Stimulated activated CD4-positive, alpha-beta T cell treated with anti-CD3 and anti-CD28 coated beads, Interleukin-12 subunit alpha, Interleukin-12 subunit beta, amount 100 ng/mL, for 48 hours (primary cell): Measurements from ENCODE around the gene MOCS1.

Experiments used
- DNase-seq, 3 donors: peaks; one replicate each; pipeline ENCODE4 v3.0.0-alpha.2; 2020; ENCODE audit warnings: low read depth in 2 of 3, low spot score in 1 of 3

The MOCS1 gene

GRCh38 chr6:39950125-39950720 lies 16.0 kb upstream of the MOCS1 start:
- DNase-seq, result no peak

- no peak for DNase-seq
Observed at GRCh38 chr6:39948199-39948791, 14.0 kb upstream of the MOCS1 start.

- DNase-seq, result no peak
Observed at GRCh38 chr6:39947611-39948068, 13.4 kb upstream of the MOCS1 start.

GRCh38 chr6:39945626-39946025 lies 11.4 kb upstream of the MOCS1 start:
- DNase-seq, result no peak

- DNase-seq, result no peak
Observed at GRCh38 chr6:39942903-39943580, 8.8 kb upstream of the MOCS1 start.

GRCh38 chr6:39941820-39942219 lies 7.6 kb upstream of the MOCS1 start:
- no peak for DNase-seq

- DNase-seq, result no peak
Observed at GRCh38 chr6:39941138-39941537, 6.9 kb upstream of the MOCS1 start.

- DNase-seq, result no peak
Observed at GRCh38 chr6:39938773-39939654, 4.8 kb upstream of the MOCS1 start.

- DNase-seq, result no peak
Observed at GRCh38 chr6:39937686-39938333, 3.5 kb upstream of the MOCS1 start.

- DNase-seq, result no peak
Observed at GRCh38 chr6:39936857-39937256, 2.6 kb upstream of the MOCS1 start.

GRCh38 chr6:39935241-39935640 lies 979 bp upstream of the MOCS1 start:
- DNase-seq, result no peak

- no peak for DNase-seq
Observed at GRCh38 chr6:39933669-39934130, 562 bp downstream of the MOCS1 start.

- no peak for DNase-seq
Observed at GRCh38 chr6:39932386-39932910, 1.8 kb downstream of the MOCS1 start.

GRCh38 chr6:39931607-39932006 lies 2.7 kb downstream of the MOCS1 start:
- DNase-seq, result no peak

- no peak for DNase-seq
Observed at GRCh38 chr6:39930540-39930939, 3.7 kb downstream of the MOCS1 start.

GRCh38 chr6:39929733-39930461 lies 4.4 kb downstream of the MOCS1 start:
- DNase-seq, result no peak

- no peak for DNase-seq
Observed at GRCh38 chr6:39929039-39929732, 5.1 kb downstream of the MOCS1 start.

- no peak for DNase-seq
Observed at GRCh38 chr6:39927159-39927558, 7.1 kb downstream of the MOCS1 start.

- no peak for DNase-seq
Observed at GRCh38 chr6:39926668-39927067, 7.6 kb downstream of the MOCS1 start.

GRCh38 chr6:39925931-39926290 lies 8.4 kb downstream of the MOCS1 start:
- no peak for DNase-seq
